Endodermal cell (in vitro differentiated cells): Measurements from ENCODE around the gene KLRF1. TPM values are rescaled to one million over a fixed set of nuclear protein-coding genes. Genes with fewer than 3 reads are reported as not detected.

Experiments
- DNase-seq: peaks from one replicate; pipeline ENCODE4 v3.0.0-alpha.2; 2017
- H3K27ac ChIP-seq: 2 replicates; pipeline ENCODE4 v1.5.1; 2013; ENCODE audit warnings: mild to moderate bottlenecking, low read depth, low read length, moderate library complexity
- H3K27me3 ChIP-seq: 2 replicates; pipeline ENCODE4 v1.6.1; 2013; ENCODE audit warnings: mild to moderate bottlenecking, low read length, moderate library complexity; ENCODE audit not compliant: insufficient read depth, control insufficient read depth, poor library complexity, severe bottlenecking
- H3K36me3 ChIP-seq: 2 replicates; pipeline ENCODE4 v1.7.0; 2013; ENCODE audit warnings: mild to moderate bottlenecking, low read length, moderate library complexity; ENCODE audit not compliant: control insufficient read depth, insufficient read depth
- H3K4me1 ChIP-seq: one replicate; pipeline ENCODE4 v1.7.0; 2013; ENCODE audit warnings: low read length; ENCODE audit not compliant: control insufficient read depth, insufficient read depth
- H3K4me3 ChIP-seq: 2 replicates; pipeline ENCODE4 v1.5.1; 2013; ENCODE audit warnings: mild to moderate bottlenecking, low read length, moderate library complexity
- H3K9ac ChIP-seq: 2 replicates; pipeline ENCODE4 v1.6.1; 2013; ENCODE audit warnings: mild to moderate bottlenecking, low read length, moderate library complexity; ENCODE audit not compliant: poor library complexity, severe bottlenecking; ENCODE audit errors: extremely low read depth
- H3K9me3 ChIP-seq: 2 replicates; pipeline ENCODE4 v1.6.1; 2013; ENCODE audit warnings: mild to moderate bottlenecking, low read length, moderate library complexity; ENCODE audit not compliant: control insufficient read depth
- H3K27ac Mint-ChIP-seq: 2 replicates; pipeline ENCODE4 v1.8.0; 2020; ENCODE audit warnings: mixed read lengths
- H3K27me3 Mint-ChIP-seq: 2 replicates; pipeline ENCODE4 v1.8.0; 2021; ENCODE audit warnings: mild to moderate bottlenecking, mixed read lengths; ENCODE audit not compliant: insufficient read depth
- H3K36me3 Mint-ChIP-seq: 2 replicates; pipeline ENCODE4 v1.8.0; 2020; ENCODE audit warnings: low read depth, mixed read lengths
- H3K4me1 Mint-ChIP-seq: 2 replicates; pipeline ENCODE4 v1.8.0; 2020; ENCODE audit warnings: mixed read lengths
- H3K4me3 Mint-ChIP-seq: 2 replicates; pipeline ENCODE4 v1.8.0; 2020; ENCODE audit warnings: mild to moderate bottlenecking, moderate library complexity, mixed read lengths
- H3K9me3 Mint-ChIP-seq: 2 replicates; pipeline ENCODE4 v1.8.0; 2020; ENCODE audit warnings: mild to moderate bottlenecking, mixed read lengths
- WGBS, 2 experiments: methylation state at CpG; one replicate each; pipeline versions ENCODE4 v1.1.5 to v1.1.7; 2013; ENCODE audit warnings: missing lambda C conversion rate in 2 of 2, mixed read lengths in 1 of 2; ENCODE audit not compliant: insufficient coverage in 1 of 2, insufficient read length in 1 of 2; 5-methylcytosine and 5-hydroxymethylcytosine counted together
- total RNA-seq, 2 donors: library from RNA; stranded (reverse); fragmentation: NEBNext Ultra II Directional in 1 of 2; extraction: Animal tissue kit (Norgen Biotek cat#: 25700) in 1 of 2; gene quantifications; 2 replicates in 1 of 2; 3 replicates in 1 of 2; pipeline ENCODE4 v1.2.1, GENCODE V29; 2021
- TF ChIP-seq, protein P1 (sequence below): fragments of 200-600 bp; sonication (generic); conservative IDR thresholded peaks from 2 replicates; pipeline ENCODE4 v1.5.0; 2021; ENCODE audit warnings: antibody characterized with exemption, mild to moderate bottlenecking

Gene KLRF1
- total RNA-seq, 2 donors from 2014 or later = not detected

DNA sequence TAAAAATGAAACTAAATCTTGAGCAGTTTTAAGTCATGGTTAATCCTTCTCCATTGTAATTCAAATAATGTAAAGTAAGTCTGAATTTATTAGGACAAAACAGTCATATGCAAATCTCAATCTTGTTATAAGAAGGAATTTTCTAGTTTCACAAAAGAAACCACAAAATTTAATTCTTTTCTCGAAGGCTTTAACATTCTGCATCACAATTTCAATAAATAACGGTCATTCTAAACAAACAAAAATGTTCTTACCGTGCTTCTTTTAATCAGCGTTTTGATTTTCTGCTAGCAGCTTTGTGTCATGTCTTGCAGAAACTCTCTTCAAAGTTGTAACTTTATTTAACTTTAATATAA is 41.6 kb downstream of the KLRF1 start:
- no peak overlapping the region for H3K4me3 Mint-ChIP-seq
- H3K27ac Mint-ChIP-seq = no peak overlapping the region
- TF ChIP-seq, protein P1, sequence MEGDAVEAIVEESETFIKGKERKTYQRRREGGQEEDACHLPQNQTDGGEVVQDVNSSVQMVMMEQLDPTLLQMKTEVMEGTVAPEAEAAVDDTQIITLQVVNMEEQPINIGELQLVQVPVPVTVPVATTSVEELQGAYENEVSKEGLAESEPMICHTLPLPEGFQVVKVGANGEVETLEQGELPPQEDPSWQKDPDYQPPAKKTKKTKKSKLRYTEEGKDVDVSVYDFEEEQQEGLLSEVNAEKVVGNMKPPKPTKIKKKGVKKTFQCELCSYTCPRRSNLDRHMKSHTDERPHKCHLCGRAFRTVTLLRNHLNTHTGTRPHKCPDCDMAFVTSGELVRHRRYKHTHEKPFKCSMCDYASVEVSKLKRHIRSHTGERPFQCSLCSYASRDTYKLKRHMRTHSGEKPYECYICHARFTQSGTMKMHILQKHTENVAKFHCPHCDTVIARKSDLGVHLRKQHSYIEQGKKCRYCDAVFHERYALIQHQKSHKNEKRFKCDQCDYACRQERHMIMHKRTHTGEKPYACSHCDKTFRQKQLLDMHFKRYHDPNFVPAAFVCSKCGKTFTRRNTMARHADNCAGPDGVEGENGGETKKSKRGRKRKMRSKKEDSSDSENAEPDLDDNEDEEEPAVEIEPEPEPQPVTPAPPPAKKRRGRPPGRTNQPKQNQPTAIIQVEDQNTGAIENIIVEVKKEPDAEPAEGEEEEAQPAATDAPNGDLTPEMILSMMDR = no peak
- H3K4me1 ChIP-seq = no peaks in the 10 kb centered on the region
- DNase-seq = no peak
- H3K9me3 Mint-ChIP-seq = no peaks in the 10 kb centered on the region
- no peaks in the 10 kb centered on the region for H3K36me3 ChIP-seq
- H3K4me3 ChIP-seq = no peak overlapping the region
- H3K27ac ChIP-seq = no peak overlapping the region
- H3K9ac ChIP-seq = no peak overlapping the region
- H3K9me3 ChIP-seq = no peaks in the 10 kb centered on the region
- H3K36me3 Mint-ChIP-seq = no peaks in the 10 kb centered on the region
- 80 to 92% methylated on average over 3 to 4 of the region's 4 CpGs for WGBS, 2 experiments
- peaks cover 21% of the 10 kb centered on the region for H3K4me1 Mint-ChIP-seq
- H3K27me3 ChIP-seq = no peaks in the 10 kb centered on the region
- no peaks in the 10 kb centered on the region for H3K27me3 Mint-ChIP-seq

DNA sequence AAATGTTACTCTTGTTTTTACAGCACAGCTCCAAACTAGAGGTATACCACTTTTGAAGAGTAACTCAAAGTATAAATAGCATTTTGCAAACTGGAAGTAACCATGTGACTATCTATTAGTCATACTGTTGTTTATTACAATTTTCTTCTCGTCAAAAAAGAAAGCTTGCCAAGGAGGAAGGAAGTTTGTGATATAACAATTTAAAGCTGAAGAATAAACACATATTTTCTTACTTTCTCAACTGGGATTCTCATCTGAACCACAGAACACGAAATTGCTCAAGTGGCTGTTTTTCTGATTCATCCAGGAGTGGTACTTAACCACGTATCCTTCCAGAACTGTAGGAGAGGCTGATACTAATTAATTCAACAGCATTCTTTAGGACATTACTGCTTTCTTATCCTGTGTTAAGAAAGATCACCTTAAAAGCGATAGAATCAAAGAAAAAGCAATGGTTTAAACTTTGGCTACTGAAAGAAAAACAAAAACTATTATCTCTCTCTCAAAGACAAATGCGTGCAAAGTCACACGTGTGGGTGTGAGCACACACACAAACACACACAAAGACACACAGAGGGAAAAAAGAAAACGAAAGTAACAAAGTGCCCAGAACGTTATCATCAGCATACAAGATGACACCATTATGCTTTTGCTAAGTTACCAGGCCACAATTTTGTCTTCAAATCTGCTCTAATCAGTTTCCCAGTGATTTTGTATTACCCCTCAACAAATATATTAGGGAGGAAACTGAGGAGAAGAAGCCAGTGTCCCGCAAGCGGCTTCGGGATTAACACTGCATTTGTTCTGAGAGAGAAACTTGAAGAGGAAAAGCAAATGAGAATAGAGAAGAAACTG is 42.3 kb downstream of the KLRF1 start, which contains the start of gene CLEC2B:
Gene CLEC2B (minus strand): TSS at position 48 of the 855 bp plus-strand sequence.
- Histone ChIP-seq H3K9me3 (no peaks in the 10 kb centered on the region), H3K9ac (no peak within 1 kb of the TSS), H3K27ac (no peak within 1 kb of the TSS), H3K4me1 (no peaks in the 10 kb centered on the region), H3K4me3 (no peak within 1 kb of the TSS), H3K36me3 (no peaks in the 10 kb centered on the region), H3K27me3 (no peaks in the 10 kb centered on the region)
- Mint-ChIP-seq H3K4me3 (no peak within 1 kb of the TSS), H3K27me3 (no peaks in the 10 kb centered on the region), H3K9me3 (no peaks in the 10 kb centered on the region), H3K27ac (peak within 1 kb of the TSS; percentile 0), H3K36me3 (no peaks in the 10 kb centered on the region), H3K4me1 (peaks cover 21% of the 10 kb centered on the region)
- no peak for DNase-seq
- 68 to 70% methylated on average over 6 to 10 of the region's 11 CpGs for WGBS, 2 experiments
- TF ChIP-seq, protein P1 = no peak

DNA sequence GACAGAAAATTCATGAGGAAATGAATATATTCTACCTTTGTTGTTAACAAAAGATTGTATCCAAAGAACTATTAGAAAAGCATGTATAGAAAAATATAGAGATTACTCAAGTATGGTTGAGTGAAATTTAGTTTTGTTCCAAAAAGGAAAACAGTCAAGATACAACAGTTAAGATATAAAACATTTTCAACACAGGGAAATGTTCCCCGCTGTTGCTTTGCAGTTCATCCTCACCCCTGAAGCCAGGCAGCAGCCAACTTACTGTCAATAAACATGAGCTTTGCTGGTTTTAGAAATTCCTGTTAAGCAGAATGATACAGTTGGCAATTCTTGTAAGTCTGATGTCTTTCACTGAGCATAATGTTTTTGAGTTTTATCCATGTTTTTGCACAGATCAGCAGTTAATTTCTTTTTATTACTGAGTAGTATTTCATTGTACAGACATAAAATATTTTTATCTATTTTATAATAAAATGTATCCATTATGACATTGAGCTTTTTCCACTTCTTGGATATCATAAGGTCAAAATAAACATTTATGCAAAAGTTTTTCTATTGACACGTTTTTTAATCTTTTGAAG is 43.1 kb downstream of the KLRF1 start:
- H3K27ac ChIP-seq = no peak overlapping the region
- WGBS, 2 experiments = 88 to 97% methylated on average over 1 to 2 of the region's 2 CpGs

More for the DNA sequence above, 43.1 kb downstream of the KLRF1 start:
- Histone ChIP-seq H3K9ac (no peak overlapping the region), H3K9me3 (no peaks in the 10 kb centered on the region), H3K27me3 (no peaks in the 10 kb centered on the region), H3K36me3 (no peaks in the 10 kb centered on the region), H3K4me1 (no peaks in the 10 kb centered on the region), H3K4me3 (no peak overlapping the region)
- peaks cover 21% of the 10 kb centered on the region for H3K4me1 Mint-ChIP-seq
- no peaks in the 10 kb centered on the region for H3K27me3 Mint-ChIP-seq
- peaks cover 3% of the 10 kb centered on the region for H3K9me3 Mint-ChIP-seq
- TF ChIP-seq, protein P1 = no peak
- H3K4me3 Mint-ChIP-seq = no peak overlapping the region
- no peak for DNase-seq
- H3K36me3 Mint-ChIP-seq = no peaks in the 10 kb centered on the region
- no peak overlapping the region for H3K27ac Mint-ChIP-seq
